ENCODE measurements around the gene INTS6L.

- TF ChIP-seq, protein P1, sequence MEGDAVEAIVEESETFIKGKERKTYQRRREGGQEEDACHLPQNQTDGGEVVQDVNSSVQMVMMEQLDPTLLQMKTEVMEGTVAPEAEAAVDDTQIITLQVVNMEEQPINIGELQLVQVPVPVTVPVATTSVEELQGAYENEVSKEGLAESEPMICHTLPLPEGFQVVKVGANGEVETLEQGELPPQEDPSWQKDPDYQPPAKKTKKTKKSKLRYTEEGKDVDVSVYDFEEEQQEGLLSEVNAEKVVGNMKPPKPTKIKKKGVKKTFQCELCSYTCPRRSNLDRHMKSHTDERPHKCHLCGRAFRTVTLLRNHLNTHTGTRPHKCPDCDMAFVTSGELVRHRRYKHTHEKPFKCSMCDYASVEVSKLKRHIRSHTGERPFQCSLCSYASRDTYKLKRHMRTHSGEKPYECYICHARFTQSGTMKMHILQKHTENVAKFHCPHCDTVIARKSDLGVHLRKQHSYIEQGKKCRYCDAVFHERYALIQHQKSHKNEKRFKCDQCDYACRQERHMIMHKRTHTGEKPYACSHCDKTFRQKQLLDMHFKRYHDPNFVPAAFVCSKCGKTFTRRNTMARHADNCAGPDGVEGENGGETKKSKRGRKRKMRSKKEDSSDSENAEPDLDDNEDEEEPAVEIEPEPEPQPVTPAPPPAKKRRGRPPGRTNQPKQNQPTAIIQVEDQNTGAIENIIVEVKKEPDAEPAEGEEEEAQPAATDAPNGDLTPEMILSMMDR (IDR thresholded peaks at IDR 0.05; ENCODE audit: low read depth, low read length): no peak
- TF ChIP-seq POLR2A (IDR thresholded peaks at IDR 0.05; ENCODE audit: extremely low read depth, insufficient read length) (no peak), MYC (IDR thresholded peaks at IDR 0.05; ENCODE audit: low read depth, low read length) (no peak)
Measured at GRCh38 chrX:135536877-135537276, 16.4 kb downstream of the INTS6L start.

All from NB4 (cell line).